A673 (cell line): ENCODE results near the gene CYP19A1. TPM values are rescaled to one million over a fixed set of nuclear protein-coding genes. Genes with fewer than 3 reads are reported as not detected.

Experiments used
- BruUV-seq: library from RNA; stranded (reverse); fragments of 400-500 nt; replicated peaks from 2 replicates; lab custom pipeline; 2021; lab: Mats Ljungman, UMichigan
- CTCF ChIA-PET: fragments of 300-600 bp; sonication (Branson Sonifier 250); formaldehyde crosslinking; loops from one replicate; lab custom pipeline; 2022; ENCODE audit warnings: antibody characterized with exemption; lab: Charles Lee
- POLR2A ChIA-PET: fragments of 300-600 bp; sonication (Branson Sonifier 250); formaldehyde crosslinking; loops from one replicate; lab custom pipeline; 2022; ENCODE audit warnings: antibody characterized with exemption; ENCODE audit not compliant: low non-redundant PET; lab: Charles Lee
- DNase-seq: peaks from one replicate; pipeline ENCODE4 v3.0.0-alpha.2; 2015; ENCODE audit warnings: low spot score
- H3K27ac ChIP-seq: fragments of 200-600 bp; sonication (generic); 2 replicates; pipeline ENCODE4 v1.5.1; 2016; ENCODE audit warnings: mixed run types, low read depth, mild to moderate bottlenecking, mixed read lengths, antibody characterized with exemption, low read length; ENCODE audit not compliant: poor library complexity, severe bottlenecking
- H3K27me3 ChIP-seq: fragments of 200-600 bp; sonication (generic); replicated peaks from 2 replicates; pipeline ENCODE4 v1.6.1; 2017; ENCODE audit warnings: mixed run types, low read depth, mild to moderate bottlenecking, mixed read lengths, antibody characterized with exemption, low read length; ENCODE audit not compliant: insufficient read depth, poor library complexity
- H3K36me3 ChIP-seq: fragments of 200-600 bp; sonication (generic); 2 replicates; pipeline ENCODE4 v1.6.1; 2016; ENCODE audit warnings: mixed run types, mild to moderate bottlenecking, mixed read lengths, antibody characterized with exemption, low read length; ENCODE audit not compliant: insufficient read depth, poor library complexity, severe bottlenecking
- H3K4me1 ChIP-seq: fragments of 200-600 bp; sonication (generic); 2 replicates; pipeline ENCODE4 v1.6.1; 2017; ENCODE audit warnings: mixed run types, mild to moderate bottlenecking, mixed read lengths, antibody characterized with exemption, low read length; ENCODE audit not compliant: insufficient read depth, poor library complexity, severe bottlenecking
- H3K4me3 ChIP-seq: fragments of 200-600 bp; sonication (generic); 2 replicates; pipeline ENCODE4 v1.5.1; 2016; ENCODE audit warnings: low read depth, mixed run types, mild to moderate bottlenecking, mixed read lengths, low read length; ENCODE audit not compliant: poor library complexity, severe bottlenecking
- H3K9me3 ChIP-seq: fragments of 200-600 bp; sonication (generic); 2 replicates; pipeline ENCODE4 v1.6.1; 2016; ENCODE audit warnings: mixed run types, low read depth, mild to moderate bottlenecking, mixed read lengths, antibody characterized with exemption, low read length; ENCODE audit not compliant: poor library complexity, severe bottlenecking
- EZH2 ChIP-seq: fragments of 200-600 bp; sonication (generic); IDR thresholded peaks from 2 replicates; pipeline ENCODE4 v1.6.1; 2017; ENCODE audit warnings: borderline replicate concordance, low read depth, mild to moderate bottlenecking, mixed read lengths, antibody characterized with exemption, low read length; ENCODE audit not compliant: poor library complexity, severe bottlenecking
- intact Hi-C: fragments of 100-400 bp; cut with micrococcal nuclease; formaldehyde crosslinking; loops from one replicate; pipeline ENCODE4 v1.10.0; 2022; ENCODE audit not compliant: unreplicated experiment
- total RNA-seq: library from RNA; stranded (reverse); gene quantifications from 2 replicates; pipeline ENCODE4 v1.2.3, GENCODE V29; 2021
- TF ChIP-seq, protein P1 (sequence below): fragments of 300-800, 200-600 bp; sonication (generic); conservative IDR thresholded peaks from 2 replicates; pipeline ENCODE4 v1.5.1; 2017; ENCODE audit warnings: low read depth, mild to moderate bottlenecking, antibody characterized with exemption, low read length, moderate library complexity, mixed read lengths

The CYP19A1 gene
- total RNA-seq, 1 experiment from 2014 or later, result 0.80 TPM

DNA sequence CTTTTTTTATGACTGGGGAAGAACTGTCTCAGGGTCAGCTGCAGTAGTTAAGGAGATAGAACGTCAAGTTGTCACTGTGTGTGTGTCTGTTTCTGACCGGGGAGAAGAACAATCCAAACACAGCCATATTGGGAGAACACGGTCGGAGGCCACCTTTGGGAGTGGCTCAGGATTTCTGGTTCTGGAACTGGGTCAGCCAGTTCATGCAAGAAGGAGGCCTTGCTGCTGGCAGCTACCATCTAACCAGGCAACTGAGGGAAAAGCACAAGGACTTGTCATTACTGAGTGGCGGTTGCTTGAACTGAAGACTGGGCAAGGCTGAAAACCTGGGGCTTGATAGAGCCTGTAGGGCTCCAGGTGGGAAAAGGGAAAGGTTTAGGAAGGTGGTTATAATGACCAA is 27.7 kb upstream of the CYP19A1 start:
- H3K9me3 ChIP-seq, result no peaks in the 10 kb centered on the region
- no peak overlapping the region for H3K4me3 ChIP-seq
- no TSS peak for BruUV-seq
- DNase-seq, result no peak
- ChIA-PET CTCF (interaction anchor here (0.6 kb wide), 1 partner anchor 8 kb away, joined by 4 read pairs; no protein-coding TSS in a partner anchor), POLR2A (no interaction called here)
- H3K36me3 ChIP-seq, result no peaks in the 10 kb centered on the region
- intact Hi-C loops, result loop anchor here (10.0 kb wide), 1 partner anchor 321 kb away; no protein-coding TSS in a partner anchor
- no peak overlapping the region for H3K27ac ChIP-seq
- H3K27me3 ChIP-seq, result peaks cover 4% of the 10 kb centered on the region
- H3K4me1 ChIP-seq, result no peaks in the 10 kb centered on the region
- no peak for TF ChIP-seq EZH2
- TF ChIP-seq, protein P1, sequence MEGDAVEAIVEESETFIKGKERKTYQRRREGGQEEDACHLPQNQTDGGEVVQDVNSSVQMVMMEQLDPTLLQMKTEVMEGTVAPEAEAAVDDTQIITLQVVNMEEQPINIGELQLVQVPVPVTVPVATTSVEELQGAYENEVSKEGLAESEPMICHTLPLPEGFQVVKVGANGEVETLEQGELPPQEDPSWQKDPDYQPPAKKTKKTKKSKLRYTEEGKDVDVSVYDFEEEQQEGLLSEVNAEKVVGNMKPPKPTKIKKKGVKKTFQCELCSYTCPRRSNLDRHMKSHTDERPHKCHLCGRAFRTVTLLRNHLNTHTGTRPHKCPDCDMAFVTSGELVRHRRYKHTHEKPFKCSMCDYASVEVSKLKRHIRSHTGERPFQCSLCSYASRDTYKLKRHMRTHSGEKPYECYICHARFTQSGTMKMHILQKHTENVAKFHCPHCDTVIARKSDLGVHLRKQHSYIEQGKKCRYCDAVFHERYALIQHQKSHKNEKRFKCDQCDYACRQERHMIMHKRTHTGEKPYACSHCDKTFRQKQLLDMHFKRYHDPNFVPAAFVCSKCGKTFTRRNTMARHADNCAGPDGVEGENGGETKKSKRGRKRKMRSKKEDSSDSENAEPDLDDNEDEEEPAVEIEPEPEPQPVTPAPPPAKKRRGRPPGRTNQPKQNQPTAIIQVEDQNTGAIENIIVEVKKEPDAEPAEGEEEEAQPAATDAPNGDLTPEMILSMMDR, result no peak

DNA sequence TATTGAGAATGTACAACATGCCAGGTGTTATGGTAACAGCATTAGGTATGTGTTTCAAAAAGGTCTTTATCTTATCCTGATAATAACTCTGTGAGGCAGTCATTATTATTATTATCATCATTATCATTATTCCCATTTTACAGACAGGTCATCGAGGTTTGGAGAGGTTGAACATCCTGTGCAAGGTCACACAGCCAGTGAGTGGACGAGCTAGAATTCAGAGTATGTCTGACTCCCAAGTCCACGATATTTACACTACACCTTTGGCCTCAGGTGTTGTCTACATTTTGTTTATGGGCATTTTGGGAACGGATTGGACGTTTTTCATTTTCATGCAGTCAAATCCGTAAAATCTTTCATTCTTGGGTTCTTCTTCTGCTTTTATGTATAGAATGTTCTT is 27.0 kb upstream of the CYP19A1 start:
- ChIA-PET POLR2A (no interaction called here), CTCF (interaction anchor here (0.6 kb wide), 1 partner anchor 9 kb away, joined by 4 read pairs; no protein-coding TSS in a partner anchor)
- TF ChIP-seq EZH2, result no peak
- TF ChIP-seq, protein P1, result no peak
- no TSS peak for BruUV-seq
- intact Hi-C loops, result loop anchor here (10.0 kb wide), 1 partner anchor 321 kb away; no protein-coding TSS in a partner anchor
- DNase-seq, result no peak
- Histone ChIP-seq H3K9me3 (no peaks in the 10 kb centered on the region), H3K27ac (no peak overlapping the region), H3K4me1 (no peaks in the 10 kb centered on the region), H3K4me3 (no peak overlapping the region), H3K27me3 (peaks cover 4% of the 10 kb centered on the region), H3K36me3 (no peaks in the 10 kb centered on the region)

DNA sequence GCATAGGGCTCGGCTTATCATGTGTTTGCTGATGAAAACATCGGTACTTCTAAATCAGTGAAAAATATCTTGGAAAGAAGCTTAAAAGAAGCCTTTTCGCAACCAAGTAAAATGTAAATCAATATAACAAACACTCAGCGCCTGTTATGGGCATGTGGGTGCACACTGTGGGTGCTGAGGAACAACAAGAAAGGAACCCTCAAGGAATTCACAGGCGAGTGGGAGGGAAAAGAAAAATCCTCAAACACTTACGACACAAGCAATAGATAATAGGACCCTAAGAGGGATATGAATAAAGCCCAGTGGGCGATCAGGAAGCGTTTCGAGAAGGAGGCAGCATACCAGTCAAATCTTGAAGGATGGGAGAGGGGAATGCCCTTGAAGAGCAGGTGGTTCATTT is 25.0 kb upstream of the CYP19A1 start:
- Histone ChIP-seq H3K9me3 (no peaks in the 10 kb centered on the region), H3K4me3 (no peak overlapping the region), H3K4me1 (no peaks in the 10 kb centered on the region), H3K27me3 (peaks cover 4% of the 10 kb centered on the region), H3K27ac (no peak overlapping the region), H3K36me3 (no peaks in the 10 kb centered on the region)
- DNase-seq, result no peak
- intact Hi-C loops, result loop anchor here (10.0 kb wide), 1 partner anchor 319 kb away; no protein-coding TSS in a partner anchor
- POLR2A ChIA-PET, result no interaction called here
- CTCF ChIA-PET, result no interaction called here
- TF ChIP-seq, protein P1, result no peak
- TF ChIP-seq EZH2, result no peak
- no TSS peak for BruUV-seq
